Stimulated activated naive CD4-positive, alpha-beta T cell treated with Interleukin-2 at 50 U/mL for 16 hours (primary cell): ENCODE results near the gene KCNN1.
"Not testable (repeated sequence)": the region's sequence is repeated elsewhere in the genome, so short reads cannot be mapped to it uniquely, and the experiment has no call there.

Experiments used
- DNase-seq: peaks from one replicate; lab custom pipeline; 2025; lab: John Stamatoyannopoulos, UW

The KCNN1 gene

GRCh38 chr19:17969096-17969792 is 2.3 kb downstream of the KCNN1 start:
- DNase-seq: no peak

- no peak for DNase-seq
These were observed 5.3 kb downstream of the KCNN1 start for GRCh38 chr19:17972230-17972629.

- no peak for DNase-seq
These were observed 6.9 kb downstream of the KCNN1 start for GRCh38 chr19:17973759-17974158.

- DNase-seq: no peak
These were observed 7.6 kb downstream of the KCNN1 start for GRCh38 chr19:17974551-17974950.

GRCh38 chr19:17975032-17975431 is 8.1 kb downstream of the KCNN1 start:
- DNase-seq: no peak

DNA sequence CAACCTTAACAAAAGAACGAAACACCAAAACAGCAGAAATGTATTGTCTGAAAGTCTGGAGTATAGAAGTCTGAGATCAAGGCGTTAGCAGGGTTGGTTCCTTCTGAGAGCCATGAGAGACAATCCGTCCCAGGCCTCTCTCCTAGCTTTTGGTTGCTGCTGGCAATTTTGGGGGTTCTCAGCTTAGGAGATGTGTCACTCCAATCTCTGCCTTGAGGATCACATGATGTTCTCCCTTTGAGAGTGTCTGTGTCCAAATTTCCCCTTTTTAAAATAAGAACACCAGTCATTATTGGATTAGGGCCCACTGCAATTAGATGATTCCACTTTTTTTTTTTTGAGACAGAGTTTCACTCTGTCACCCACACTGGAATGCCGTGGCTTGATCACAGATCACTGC is 10.1 kb downstream of the KCNN1 start:
- no peak for DNase-seq

- no peak for DNase-seq
These were observed 10.6 kb downstream of the KCNN1 start for GRCh38 chr19:17977488-17977887.

DNA sequence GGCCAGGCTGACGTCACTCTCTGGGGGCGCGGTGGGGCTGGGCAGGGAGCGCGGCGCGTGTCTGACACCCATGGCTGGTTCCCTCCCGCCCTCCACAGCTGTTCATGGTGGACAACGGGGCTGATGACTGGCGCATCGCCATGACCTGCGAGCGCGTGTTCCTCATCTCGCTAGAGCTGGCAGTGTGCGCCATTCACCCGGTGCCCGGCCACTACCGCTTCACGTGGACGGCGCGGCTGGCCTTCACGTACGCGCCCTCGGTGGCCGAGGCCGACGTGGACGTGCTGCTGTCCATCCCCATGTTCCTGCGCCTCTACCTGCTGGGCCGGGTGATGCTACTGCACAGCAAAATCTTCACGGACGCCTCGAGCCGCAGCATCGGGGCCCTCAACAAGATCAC is 14.7 kb downstream of the KCNN1 start:
- no peak for DNase-seq

- DNase-seq: no peak
These were observed 15.5 kb downstream of the KCNN1 start for GRCh38 chr19:17982430-17982829.

DNA sequence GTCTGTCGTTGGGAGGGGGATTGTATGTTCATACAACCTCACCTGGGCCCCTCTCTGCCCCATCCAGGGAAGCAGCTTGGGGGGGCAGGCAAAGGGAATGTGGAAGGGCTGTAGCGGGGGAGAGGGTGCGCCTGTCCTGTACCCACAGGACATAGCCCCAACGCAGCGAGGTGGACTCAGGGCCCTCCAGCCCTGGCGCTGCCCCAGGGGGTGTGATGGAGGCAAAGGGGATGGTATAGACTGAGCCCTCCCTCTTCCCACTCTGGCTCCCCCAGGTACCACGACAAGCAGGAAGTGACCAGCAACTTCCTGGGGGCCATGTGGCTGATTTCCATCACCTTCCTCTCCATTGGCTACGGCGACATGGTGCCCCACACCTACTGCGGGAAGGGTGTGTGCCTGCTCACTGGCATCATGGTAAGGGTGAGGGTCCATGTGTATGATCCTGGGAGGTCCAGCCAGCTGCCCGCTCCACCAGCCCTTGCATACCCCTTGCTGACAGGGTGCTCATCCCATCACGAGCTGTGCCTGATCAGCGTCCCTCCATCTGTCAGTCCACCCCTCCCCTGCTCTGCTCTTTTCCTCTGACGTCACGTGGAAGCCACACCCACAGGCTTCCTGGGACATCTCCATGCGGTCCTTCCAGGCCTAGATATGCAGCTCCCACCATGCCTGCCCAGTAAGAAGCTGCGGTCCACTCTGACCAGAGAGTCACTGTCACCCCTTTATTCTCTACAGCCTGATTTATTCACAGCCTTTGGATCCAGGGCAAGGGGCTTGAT is 18.3 kb downstream of the KCNN1 start:
- no peak for DNase-seq

- DNase-seq: not testable (repeated sequence)
These were observed 19.7 kb downstream of the KCNN1 start for GRCh38 chr19:17986569-17986968.

GRCh38 chr19:17988161-17988560 is 21.3 kb downstream of the KCNN1 start:
- DNase-seq: no peak

DNA sequence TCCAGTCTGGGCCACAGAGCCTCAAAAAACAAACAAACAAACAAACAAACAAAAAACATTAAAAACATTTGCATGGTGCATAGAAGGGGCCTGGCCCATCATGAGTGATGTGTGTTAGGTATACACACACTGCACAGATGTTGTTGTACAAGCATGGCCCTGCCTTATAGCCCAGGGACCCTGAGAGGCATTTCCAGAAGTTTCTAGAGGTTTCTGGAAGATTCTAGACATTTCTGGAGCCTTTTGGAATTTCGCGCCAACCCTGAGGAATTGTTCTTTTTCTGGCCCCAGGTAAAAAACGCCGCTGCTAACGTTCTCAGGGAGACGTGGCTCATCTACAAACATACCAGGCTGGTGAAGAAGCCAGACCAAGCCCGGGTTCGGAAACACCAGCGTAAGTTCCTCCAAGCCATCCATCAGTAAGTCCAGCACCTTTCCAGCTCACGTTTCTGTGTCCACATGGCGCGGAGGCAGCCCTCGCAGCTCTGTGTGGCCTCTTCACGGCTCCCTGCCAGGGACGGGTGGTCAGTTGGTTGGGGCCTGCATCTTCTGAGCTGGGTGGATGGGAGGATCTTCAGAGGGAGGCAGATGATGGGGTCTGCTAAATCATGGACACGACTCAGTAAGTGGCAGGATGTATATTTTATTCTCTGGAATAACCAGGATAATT is 22.7 kb downstream of the KCNN1 start:
- DNase-seq: no peak

DNA sequence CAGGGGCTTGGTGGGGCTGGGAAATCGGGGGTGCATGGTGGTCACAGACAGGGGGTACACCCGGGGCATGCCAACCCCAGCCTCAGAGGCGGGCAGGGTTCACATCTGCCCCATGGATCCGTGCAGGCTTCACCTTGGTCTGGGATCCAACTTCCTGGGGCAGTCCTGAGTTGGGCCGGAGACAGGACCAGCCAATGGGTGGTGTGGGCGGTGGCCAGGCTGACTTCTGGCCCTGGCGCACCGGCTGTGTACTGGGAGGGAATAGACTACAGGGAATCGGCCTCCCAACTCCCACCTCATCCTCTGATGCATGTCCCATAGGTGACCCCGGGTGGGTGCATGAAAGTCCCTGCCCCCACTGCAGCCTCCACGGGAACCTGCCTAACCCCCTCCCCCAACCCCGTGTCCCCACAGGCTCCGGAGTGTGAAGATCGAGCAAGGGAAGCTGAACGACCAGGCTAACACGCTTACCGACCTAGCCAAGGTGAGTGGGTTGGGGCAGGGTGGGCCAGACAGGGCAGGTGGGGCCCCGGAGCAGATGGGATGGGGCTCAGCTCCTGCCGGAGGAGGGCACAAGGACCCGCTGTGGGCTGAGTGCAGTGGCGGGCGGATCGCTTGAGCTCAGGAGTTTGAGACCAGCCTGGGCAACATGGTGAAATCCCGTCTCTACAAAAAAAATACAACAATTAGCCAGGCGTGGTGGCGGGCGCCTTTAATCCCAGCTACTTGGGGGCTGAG is 26.3 kb downstream of the KCNN1 start:
- no peak for DNase-seq

- DNase-seq: peak; percentile 78
These were observed 30.0 kb downstream of the KCNN1 start for GRCh38 chr19:17996826-17997316.

GRCh38 chr19:17997969-17998826 is 31.3 kb downstream of the KCNN1 start:
- DNase-seq: no peak

DNA sequence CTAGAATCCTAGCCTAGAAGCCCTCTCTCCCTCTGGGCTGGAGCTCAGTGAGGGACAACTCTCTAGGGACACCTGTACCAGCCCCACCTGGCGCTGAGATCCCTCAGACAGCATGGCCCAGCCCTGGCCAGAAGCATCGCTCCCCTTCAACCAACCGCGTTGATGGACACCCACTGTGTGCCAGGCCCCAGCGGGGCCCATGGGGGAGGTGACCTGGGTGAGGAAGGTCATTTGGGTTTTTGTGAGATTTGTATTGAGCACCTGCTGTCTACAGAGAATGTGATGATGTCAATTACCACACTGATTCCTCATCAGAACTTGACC is 31.9 kb downstream of the KCNN1 start:
- DNase-seq: no peak

DNA sequence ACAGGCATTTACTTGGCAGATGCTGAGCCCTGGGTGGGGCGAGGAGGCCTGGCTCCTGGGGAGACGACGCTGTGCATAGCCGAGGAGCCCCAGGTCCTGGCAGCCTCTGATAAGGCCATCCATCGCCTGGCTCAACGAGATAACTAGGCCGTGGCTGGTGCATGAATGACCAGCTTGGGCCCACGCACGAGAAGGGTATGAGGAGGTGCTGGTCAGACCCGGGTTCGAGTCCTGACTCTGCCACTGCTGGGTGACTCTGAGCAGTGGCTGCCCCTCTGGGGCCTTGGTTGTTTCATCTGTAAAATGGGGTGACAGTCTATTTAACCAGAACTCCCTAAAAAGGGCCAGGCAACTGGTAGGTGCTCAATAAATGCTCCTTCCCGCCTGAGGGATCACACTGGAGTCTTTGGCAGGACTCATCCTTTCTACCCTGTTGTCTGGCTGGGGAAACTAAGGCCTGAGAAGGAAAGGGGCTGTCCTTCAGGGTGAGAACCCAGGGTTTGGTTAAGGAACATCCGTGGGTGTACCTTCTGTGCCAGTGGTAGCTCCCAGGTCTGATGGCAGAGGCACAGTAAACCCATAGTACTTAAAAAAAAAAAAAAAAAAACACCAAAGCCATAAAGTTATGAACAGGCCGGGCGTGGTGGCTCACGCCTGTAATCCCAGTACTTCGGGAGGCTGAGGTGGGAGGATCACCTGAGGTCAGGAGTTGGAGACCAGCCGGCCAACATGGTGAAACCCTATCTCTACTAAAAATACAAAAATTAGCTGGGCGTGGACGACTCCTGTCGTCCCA is 33.0 kb downstream of the KCNN1 start:
- DNase-seq: no peak

GRCh38 chr19:18000480-18000914 is 33.6 kb downstream of the KCNN1 start:
- DNase-seq: no peak
